Smooth muscle cell of the umbilical artery (primary cell): ENCODE measurements around the gene POLR2J3. TPM values are rescaled to one million over a fixed set of nuclear protein-coding genes. Genes with fewer than 3 reads are reported as not detected.

Experiments
- total RNA-seq: library from RNA; depleted of rRNA; stranded (reverse); fragments of >200 nt; gene quantifications from 2 replicates; pipeline ENCODE4 v1.2.3, GENCODE V29; 2014

POLR2J3 gene
- 18.4 and 21.8 TPM in 2 replicates for total RNA-seq

DNA sequence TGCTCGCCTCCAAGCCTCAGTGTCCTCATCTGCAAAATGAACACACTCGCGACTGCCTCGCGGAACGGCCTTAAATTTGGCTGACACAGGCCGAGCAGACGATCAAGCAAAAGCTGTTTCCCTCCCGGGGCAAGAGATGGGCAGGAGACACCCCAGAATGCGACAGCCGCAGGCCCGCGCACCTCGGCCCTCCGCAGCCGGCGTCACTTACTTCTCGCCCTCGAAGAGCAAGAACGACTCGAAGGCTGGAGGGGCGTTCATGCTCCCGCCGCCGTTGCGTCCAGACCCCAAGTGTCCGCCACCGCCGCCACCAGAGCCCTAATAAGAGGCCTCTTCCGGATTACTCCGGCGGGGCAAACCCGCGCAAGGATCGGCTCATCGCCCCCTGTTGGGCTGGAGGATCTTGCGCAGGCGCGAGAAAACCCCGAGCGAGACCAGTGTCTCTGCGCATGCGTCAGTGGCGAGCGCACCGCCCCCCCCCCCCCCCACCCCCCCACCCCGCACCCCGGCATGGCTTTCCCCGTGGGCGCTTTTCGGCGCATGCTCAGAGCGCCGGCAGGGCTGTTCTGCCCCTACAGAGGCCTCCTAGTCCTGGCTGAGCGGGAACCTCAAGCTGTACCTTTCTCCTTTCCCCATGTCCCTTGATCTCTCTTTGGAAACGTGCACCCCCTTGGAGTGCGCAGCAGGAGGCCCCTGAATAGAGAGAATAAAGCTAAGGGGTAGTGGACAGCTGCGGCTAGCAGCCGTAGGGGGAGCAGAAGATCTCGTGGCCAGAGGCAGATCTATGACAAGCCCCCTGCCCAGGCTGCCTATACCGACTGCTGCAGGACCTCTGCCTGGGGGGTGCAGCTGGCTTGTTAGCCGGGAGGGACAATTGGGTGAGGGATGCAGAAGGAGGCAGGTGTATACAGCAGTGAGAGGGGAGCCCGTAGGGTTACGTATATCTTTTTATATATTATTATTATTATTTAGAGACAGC lies at the start of gene POLR2J3:
POLR2J3 (minus strand) TSS at position 323 of the 979 bp plus-strand sequence; CDS start at position 261, 62 bp downstream.

DNA sequence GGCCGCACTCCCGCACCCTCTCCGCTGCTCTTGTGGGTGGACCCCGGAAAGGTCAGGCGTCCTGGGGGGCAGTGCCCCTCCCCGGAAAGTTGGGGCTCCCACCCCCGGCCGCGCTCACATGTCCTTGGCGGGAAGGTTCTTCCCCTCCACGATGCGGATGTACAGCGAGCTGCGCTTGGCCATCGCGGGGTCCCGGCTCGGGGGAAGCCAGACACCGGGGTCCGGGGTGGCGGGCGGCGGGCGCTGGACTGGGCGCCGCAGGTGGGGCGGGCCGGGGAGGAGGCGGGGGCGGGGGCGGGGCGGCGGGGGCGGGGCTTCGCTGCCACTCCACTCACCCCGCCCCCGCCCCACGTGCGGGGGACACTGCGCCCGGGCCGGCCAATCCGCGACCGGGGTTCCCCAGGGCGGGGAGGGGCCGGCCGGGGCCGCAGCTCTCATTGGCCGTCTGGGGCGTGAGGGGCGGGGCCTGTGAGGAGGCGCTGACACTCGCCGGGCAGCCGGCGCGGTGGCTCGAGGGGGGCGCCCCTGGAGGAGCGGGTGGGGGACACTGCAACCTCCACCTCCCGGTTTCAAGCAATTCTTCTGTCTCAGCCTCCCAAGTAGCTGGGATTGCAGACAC lies 44.2 kb upstream of the POLR2J3 start, which contains the start of gene RASA4:
RASA4 (minus strand) TSS at position 250 of the 619 bp plus-strand sequence; CDS start at position 183, 67 bp downstream.

DNA sequence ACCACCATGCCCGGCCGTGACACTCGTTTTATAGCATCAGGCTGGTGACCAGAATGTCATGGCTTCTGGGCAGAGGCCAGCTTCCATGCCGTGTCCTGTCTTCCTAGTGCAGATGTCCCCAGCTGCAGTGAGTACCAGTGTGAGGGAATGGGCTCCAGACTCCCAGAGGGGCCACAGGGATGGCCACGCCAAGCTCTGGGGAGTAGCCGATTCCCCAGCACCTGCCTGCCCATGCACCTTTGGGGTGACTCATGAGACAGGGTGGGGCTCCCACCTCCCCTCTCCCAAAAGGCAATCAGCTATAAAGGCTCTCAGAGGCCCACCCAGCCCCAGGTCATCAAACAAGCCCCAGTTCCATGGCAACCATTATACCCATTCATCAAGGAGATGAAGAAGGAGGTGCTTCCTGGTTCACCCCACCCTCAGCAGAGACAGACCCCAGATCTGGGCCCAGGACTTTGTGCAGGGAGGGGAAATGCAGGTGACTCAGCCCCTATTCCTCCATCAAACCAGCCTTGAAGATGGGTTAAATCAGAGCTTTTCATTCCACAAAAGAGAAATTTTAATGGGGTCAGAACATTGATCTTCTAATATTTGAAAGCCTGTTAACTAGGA lies 21.5 kb downstream of the POLR2J3 start, which contains the start of gene SPDYE2:
SPDYE2 (plus strand) TSS at position 419 of the 615 bp plus-strand sequence. CDS start 2,030 bp downstream, outside the sequence.

DNA sequence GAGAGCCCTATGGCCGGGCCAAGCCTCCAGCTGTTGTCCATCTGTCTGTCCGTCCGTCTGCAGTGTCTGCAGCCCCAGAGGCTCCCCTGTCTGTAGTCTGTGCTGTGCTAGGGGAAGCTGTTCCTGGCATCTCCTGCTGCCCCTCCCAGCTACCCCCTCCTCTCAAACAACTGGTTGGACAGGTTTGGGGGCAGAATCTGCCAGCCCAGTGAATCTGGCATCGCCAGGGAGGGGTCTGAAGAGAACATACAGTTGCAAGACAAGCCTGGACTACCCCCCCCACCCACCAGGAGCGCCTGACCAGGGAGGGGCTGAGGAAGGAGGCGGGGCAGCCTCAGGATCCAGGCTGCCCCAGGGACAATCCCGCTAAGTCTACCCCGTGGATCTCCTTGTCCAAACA lies 28.8 kb downstream of the POLR2J3 start, which contains the start of gene UPK3BL2:
UPK3BL2 (minus strand) TSS at position 101 of the 400 bp plus-strand sequence; CDS start at position 41, 60 bp downstream.

DNA sequence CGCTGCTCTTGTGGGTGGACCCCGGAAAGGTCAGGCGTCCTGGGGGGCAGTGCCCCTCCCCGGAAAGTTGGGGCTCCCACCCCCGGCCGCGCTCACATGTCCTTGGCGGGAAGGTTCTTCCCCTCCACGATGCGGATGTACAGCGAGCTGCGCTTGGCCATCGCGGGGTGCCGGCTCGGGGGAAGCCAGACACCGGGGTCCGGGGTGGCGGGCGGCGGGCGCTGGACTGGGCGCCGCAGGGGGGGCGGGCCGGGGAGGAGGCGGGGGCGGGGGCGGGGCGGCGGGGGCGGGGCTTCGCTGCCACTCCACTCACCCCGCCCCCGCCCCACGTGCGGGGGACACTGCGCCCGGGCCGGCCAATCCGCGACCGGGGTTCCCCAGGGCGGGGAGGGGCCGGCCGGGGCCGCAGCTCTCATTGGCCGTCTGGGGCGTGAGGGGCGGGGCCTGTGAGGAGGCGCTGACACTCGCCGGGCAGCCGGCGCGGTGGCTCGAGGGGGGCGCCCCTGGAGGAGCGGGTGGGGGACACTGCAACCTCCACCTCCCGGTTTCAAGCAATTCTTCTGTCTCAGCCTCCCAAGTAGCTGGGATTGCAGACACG lies 54.7 kb downstream of the POLR2J3 start, which contains the start of gene RASA4B:
RASA4B (minus strand) TSS at position 228 of the 598 bp plus-strand sequence; CDS start at position 161, 67 bp downstream.

Other genes starting within 250 kb of the POLR2J3 start
- gene SPDYE6, start 216.1 kb downstream of the POLR2J3 start, total RNA-seq: not detected in 2 replicates
- gene PRKRIP1, start 176.2 kb downstream of the POLR2J3 start, total RNA-seq: 19.0 and 20.2 TPM in 2 replicates
- 71.9 and 106 TPM in 2 replicates for gene ORAI2, start 139.0 kb downstream of the POLR2J3 start, total RNA-seq
- 12.3 and 15.7 TPM in 2 replicates for gene ALKBH4, start 107.7 kb downstream of the POLR2J3 start, total RNA-seq
- 21.1 and 26.9 TPM in 2 replicates for gene LRWD1, start 107.6 kb downstream of the POLR2J3 start, total RNA-seq
- 16.0 and 16.1 TPM in 2 replicates for gene POLR2J, start 93.7 kb downstream of the POLR2J3 start, total RNA-seq
- gene RASA4B, start 54.8 kb downstream of the POLR2J3 start, total RNA-seq: 0.59 and 2.5 TPM in 2 replicates
- gene UPK3BL2, start 28.9 kb downstream of the POLR2J3 start, total RNA-seq: 0.89 and 1.9 TPM in 2 replicates
- gene SPDYE2, start 21.4 kb downstream of the POLR2J3 start, total RNA-seq: not detected in 2 replicates
- 2.1 and 3.4 TPM in 2 replicates for gene RASA4, start 44.2 kb upstream of the POLR2J3 start, total RNA-seq
- gene UPK3BL1, start 70.2 kb upstream of the POLR2J3 start, total RNA-seq: 1.8 and 11.1 TPM in 2 replicates
- gene SPDYE2B, start 77.7 kb upstream of the POLR2J3 start, total RNA-seq: not detected in 2 replicates
- 2.3 and 2.7 TPM in 2 replicates for gene POLR2J2, start 99.1 kb upstream of the POLR2J3 start, total RNA-seq
- gene FAM185A, start 176.4 kb upstream of the POLR2J3 start, total RNA-seq: 8.6 and 10.1 TPM in 2 replicates